ENCODE results near the gene ZBTB42.

DNA sequence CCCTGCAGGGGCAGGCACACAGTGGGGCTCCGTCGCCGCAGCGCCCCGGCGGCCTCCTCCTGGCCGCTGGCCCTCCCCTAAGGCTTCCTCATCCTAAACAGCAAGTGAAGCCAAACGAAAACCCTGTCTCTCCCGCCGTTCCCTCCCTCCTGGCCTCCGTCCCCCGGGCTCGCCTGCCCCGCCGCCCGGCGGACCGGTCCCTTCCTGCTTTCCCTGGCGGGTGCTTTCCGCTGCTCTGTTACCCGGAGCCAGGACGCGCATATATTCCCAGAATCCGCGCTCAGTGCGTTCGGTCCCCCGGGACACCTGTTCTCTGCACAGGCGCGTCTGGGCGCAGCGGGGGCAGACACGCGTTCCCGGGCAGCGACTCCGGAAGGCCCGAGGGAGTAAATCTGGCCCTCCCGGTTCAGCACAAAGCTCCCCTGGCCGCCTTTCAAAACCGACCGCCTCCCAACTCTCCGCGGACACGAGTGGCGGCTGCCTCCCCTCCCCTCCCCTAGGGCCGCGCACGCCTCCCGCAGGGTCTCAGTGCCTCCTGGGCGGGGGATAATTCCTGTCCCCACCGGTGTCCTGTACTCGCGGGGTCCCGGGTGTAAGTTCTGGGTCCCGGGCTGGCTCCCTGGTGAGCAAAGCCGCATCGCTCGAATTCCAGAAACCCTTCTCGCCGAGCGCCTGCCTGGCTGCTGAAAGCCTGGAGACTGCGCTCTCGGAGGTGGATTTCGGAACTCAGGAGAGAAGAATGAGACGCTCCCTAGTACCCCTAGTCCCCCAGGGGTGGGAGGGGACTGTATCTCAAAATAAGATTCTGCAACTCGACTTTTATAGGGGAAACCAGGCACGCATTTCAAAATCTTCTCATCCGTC, 42.8 kb downstream of the ZBTB42 start:
- TF ChIP-seq, protein P1, sequence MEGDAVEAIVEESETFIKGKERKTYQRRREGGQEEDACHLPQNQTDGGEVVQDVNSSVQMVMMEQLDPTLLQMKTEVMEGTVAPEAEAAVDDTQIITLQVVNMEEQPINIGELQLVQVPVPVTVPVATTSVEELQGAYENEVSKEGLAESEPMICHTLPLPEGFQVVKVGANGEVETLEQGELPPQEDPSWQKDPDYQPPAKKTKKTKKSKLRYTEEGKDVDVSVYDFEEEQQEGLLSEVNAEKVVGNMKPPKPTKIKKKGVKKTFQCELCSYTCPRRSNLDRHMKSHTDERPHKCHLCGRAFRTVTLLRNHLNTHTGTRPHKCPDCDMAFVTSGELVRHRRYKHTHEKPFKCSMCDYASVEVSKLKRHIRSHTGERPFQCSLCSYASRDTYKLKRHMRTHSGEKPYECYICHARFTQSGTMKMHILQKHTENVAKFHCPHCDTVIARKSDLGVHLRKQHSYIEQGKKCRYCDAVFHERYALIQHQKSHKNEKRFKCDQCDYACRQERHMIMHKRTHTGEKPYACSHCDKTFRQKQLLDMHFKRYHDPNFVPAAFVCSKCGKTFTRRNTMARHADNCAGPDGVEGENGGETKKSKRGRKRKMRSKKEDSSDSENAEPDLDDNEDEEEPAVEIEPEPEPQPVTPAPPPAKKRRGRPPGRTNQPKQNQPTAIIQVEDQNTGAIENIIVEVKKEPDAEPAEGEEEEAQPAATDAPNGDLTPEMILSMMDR (optimal IDR thresholded peaks at IDR 0.05 in 1 of 3, IDR thresholded peaks at IDR 0.05 in 1 of 3, conservative IDR thresholded peaks at IDR 0.05 in 1 of 3; ENCODE audit: extremely low read depth in 1 of 3, insufficient read depth in 2 of 3, low read length in 3 of 3): no peak
- TF ChIP-seq EZH2 (IDR thresholded peaks at IDR 0.05; ENCODE audit: low read length): peak; percentile 89
